ENCODE measurements around the gene ROPN1. TPM values are rescaled to one million over a fixed set of nuclear protein-coding genes. Genes with fewer than 3 reads are reported as not detected.

ROPN1 gene
- total and polyA plus RNA-seq, 2 of the 13 experiments (the other 11 are each of a cell fraction or from before 2014, with no cell fraction given): not detected

DNA sequence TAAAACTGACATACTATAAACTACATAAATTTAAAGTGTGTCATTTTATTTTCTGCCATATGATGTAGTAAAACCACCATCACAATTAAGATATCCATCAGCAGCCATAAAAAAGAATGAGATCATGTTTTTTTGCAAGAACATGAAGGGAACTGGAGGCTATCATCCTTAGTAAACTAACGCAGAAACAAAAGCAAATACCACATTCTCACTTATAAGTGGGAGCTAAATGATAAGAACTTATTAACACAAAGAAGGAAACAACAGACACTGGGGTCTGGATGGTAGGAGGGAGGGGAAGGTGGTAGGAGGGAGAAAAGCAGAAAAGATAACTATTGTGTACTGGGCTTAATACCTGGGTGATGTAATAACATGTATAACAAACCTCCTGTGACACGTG lies 55.5 kb downstream of the ROPN1 start:
- no TSS peak for BruUV-seq (replicated peaks)
- intact Hi-C loops (cut with micrococcal nuclease; ENCODE audit: unreplicated experiment): no loop called here
- in situ Hi-C loops (cut with HindIII; ENCODE audit: extremely low pct_ligation_motif_present, low pct_unique_long_range_greater_than_20kb): no loop called here
- no peak for TF ChIP-seq ZNF547 (CRISPR knock-in tag; IDR thresholded peaks at IDR 0.05)
- TF ChIP-seq ARID5B (CRISPR knock-in tag; IDR thresholded peaks at IDR 0.05): no peak
- TF ChIP-seq, protein P1, sequence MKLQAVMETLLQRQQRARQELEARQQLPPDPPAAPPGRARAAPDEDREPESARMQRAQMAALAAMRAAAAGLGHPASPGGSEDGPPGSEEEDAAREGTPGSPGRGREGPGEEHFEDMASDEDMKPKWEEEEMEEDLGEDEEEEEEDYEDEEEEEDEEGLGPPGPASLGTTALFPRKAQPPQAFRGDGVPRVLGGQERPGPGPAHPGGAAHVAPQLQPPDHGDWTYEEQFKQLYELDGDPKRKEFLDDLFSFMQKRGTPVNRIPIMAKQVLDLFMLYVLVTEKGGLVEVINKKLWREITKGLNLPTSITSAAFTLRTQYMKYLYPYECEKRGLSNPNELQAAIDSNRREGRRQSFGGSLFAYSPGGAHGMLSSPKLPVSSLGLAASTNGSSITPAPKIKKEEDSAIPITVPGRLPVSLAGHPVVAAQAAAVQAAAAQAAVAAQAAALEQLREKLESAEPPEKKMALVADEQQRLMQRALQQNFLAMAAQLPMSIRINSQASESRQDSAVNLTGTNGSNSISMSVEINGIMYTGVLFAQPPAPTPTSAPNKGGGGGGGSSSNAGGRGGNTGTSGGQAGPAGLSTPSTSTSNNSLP (IDR thresholded peaks at IDR 0.05; ENCODE audit: low read depth, low read length): no peak
- TF ChIP-seq ELK4 (CRISPR knock-in tag; IDR thresholded peaks at IDR 0.05; ENCODE audit: borderline replicate concordance): no peak
- TF ChIP-seq ZC3H13 (CRISPR knock-in tag; IDR thresholded peaks at IDR 0.05): no peak
- TF ChIP-seq, protein P2, sequence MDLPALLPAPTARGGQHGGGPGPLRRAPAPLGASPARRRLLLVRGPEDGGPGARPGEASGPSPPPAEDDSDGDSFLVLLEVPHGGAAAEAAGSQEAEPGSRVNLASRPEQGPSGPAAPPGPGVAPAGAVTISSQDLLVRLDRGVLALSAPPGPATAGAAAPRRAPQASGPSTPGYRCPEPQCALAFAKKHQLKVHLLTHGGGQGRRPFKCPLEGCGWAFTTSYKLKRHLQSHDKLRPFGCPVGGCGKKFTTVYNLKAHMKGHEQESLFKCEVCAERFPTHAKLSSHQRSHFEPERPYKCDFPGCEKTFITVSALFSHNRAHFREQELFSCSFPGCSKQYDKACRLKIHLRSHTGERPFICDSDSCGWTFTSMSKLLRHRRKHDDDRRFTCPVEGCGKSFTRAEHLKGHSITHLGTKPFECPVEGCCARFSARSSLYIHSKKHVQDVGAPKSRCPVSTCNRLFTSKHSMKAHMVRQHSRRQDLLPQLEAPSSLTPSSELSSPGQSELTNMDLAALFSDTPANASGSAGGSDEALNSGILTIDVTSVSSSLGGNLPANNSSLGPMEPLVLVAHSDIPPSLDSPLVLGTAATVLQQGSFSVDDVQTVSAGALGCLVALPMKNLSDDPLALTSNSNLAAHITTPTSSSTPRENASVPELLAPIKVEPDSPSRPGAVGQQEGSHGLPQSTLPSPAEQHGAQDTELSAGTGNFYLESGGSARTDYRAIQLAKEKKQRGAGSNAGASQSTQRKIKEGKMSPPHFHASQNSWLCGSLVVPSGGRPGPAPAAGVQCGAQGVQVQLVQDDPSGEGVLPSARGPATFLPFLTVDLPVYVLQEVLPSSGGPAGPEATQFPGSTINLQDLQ (CRISPR knock-in tag; IDR thresholded peaks at IDR 0.05): no peak
- no peak for TF ChIP-seq PHF21A (CRISPR knock-in tag; IDR thresholded peaks at IDR 0.05)
- no peak for TF ChIP-seq RERE (CRISPR knock-in tag; IDR thresholded peaks at IDR 0.05; ENCODE audit: low read depth)

More for the DNA sequence above, 55.5 kb downstream of the ROPN1 start:
- H3K4me1 ChIP-seq (ENCODE audit: insufficient read depth, low read length): no peaks in the 10 kb centered on the region
- ATAC-seq (no peak), FAIRE-seq (no peak), DNase-seq (ENCODE audit: low spot score) (no peak)
- POLR2A ChIA-PET: no interaction called here
- H3K9me3 ChIP-seq (ENCODE audit: low read length): no peaks in the 10 kb centered on the region
- no peak overlapping the region for H3K4me2 ChIP-seq (ENCODE audit: low read depth, low read length)
- no peaks in the 10 kb centered on the region for H3K27me3 ChIP-seq (ENCODE audit: control insufficient read depth in 1 of 2, insufficient read depth in 2 of 2, low read length in 2 of 2)
- no peak overlapping the region for H3K27ac ChIP-seq (ENCODE audit: extremely low read length, insufficient read depth, low read length)
- H3K36me3 ChIP-seq (replicated peaks in 1 of 2; ENCODE audit: control insufficient read depth in 1 of 2, insufficient read depth in 2 of 2, low read length in 2 of 2): peaks cover 1 to 12% of the 10 kb centered on the region in 2 experiments; a peak in 3 of 5 replicates
- H3K79me2 ChIP-seq (ENCODE audit: insufficient read depth, low read length): no peaks in the 10 kb centered on the region
- H4K20me1 ChIP-seq (ENCODE audit: insufficient read depth, low read length): no peaks in the 10 kb centered on the region
- H2AFZ ChIP-seq (ENCODE audit: low read length): no peak overlapping the region
- 97% methylated on average over 2 of the region's 2 CpGs for WGBS (ENCODE audit: low lambda C conversion rate)
- no peak overlapping the region for H3K9ac ChIP-seq (ENCODE audit: insufficient read depth, low read depth, low read length)
- CTCF ChIA-PET (ENCODE audit: low intra/inter-chr PET ratio, low total read pairs): no interaction called here
- H3K4me3 ChIP-seq (replicated peaks in 1 of 3; ENCODE audit: insufficient read depth in 1 of 3, low read depth in 2 of 3, low read length in 3 of 3): no peak overlapping the region

Measured in HepG2 (cell line).